Upper lobe of left lung (tissue), 4 donors: ENCODE measurements around the gene MACROD2.

Experiments used
- POLR2A ChIP-seq, 4 donors: fragments of 450-650 bp; IDR thresholded peaks; one replicate each; pipeline ENCODE4 v1.5.1; 2016 to 2017; ENCODE audit warnings: antibody characterized with exemption in 4 of 4, mild to moderate bottlenecking in 2 of 4
- TF ChIP-seq, protein P1 (sequence below), 6 experiments: fragments of 450-650 bp in 4 of 6; fragments of 200-600 bp in 2 of 6; sonication (generic) in 2 of 6; IDR thresholded peaks; one replicate each; pipeline ENCODE4 v1.5.1; 2016 to 2019; ENCODE audit warnings: antibody characterized with exemption in 6 of 6

DNA sequence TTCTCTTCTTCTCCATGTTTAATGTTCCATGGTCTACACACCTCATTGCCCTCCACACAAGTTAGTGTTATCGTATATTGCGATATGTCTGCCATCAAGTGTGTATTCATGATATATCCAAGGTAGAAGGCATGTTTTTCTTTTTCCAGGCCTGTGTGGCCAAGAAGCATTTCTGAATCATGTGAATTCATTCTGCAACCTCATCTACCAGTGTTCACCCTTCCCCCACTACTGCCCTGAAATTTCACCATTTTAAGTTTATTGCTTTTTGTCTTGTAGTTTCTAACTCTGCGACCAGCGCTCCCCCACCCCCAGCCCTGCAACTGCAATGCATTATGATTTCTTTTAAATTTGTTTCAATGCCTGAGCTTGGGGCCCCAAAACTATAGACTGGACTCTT lies 960.1 kb downstream of the MACROD2 start:
- TF ChIP-seq, protein P1, sequence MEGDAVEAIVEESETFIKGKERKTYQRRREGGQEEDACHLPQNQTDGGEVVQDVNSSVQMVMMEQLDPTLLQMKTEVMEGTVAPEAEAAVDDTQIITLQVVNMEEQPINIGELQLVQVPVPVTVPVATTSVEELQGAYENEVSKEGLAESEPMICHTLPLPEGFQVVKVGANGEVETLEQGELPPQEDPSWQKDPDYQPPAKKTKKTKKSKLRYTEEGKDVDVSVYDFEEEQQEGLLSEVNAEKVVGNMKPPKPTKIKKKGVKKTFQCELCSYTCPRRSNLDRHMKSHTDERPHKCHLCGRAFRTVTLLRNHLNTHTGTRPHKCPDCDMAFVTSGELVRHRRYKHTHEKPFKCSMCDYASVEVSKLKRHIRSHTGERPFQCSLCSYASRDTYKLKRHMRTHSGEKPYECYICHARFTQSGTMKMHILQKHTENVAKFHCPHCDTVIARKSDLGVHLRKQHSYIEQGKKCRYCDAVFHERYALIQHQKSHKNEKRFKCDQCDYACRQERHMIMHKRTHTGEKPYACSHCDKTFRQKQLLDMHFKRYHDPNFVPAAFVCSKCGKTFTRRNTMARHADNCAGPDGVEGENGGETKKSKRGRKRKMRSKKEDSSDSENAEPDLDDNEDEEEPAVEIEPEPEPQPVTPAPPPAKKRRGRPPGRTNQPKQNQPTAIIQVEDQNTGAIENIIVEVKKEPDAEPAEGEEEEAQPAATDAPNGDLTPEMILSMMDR (IDR thresholded peaks at IDR 0.05) = no peak
- TF ChIP-seq POLR2A (IDR thresholded peaks at IDR 0.05) = no peak
